GM18951 (cell line): ENCODE data around the gene MAGEF1.

ENCODE experiments used
- POLR2A ChIP-seq: IDR thresholded peaks from 4 replicates; pipeline ENCODE4 v1.6.1; 2011; ENCODE audit warnings: mild to moderate bottlenecking; ENCODE audit not compliant: insufficient read length, insufficient read depth; ENCODE audit errors: extremely low read depth
- in situ Hi-C: fragments of 300-500 bp; cut with MboI; formaldehyde crosslinking; loops from one replicate; pipeline ENCODE4 v1.12.0; 2022; ENCODE audit warnings: low sequenced_read_pairs, mixed read lengths, inconsistent platforms; ENCODE audit not compliant: unreplicated experiment

Gene MAGEF1

DNA sequence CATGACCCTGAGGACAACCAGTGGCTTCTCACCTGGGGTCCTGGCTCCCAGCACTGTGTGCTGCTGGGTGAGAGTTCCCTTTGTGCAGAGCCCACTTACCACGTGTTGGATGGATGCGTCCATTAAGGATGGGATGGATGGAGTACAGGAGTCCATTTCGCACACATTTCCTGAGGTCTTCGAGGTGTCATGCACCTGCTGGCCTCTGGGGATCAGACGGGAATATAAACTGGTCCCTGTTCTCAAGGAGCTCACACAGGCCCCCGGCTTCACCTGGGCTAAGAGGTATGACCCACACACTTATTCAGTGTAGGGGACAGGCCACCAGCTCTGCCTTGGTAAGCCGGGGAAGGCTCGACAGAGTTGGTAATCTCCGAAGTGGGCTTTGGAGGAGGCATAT lies 39.5 kb downstream of the MAGEF1 start:
- in situ Hi-C loops, result no loop called here
- TF ChIP-seq POLR2A, result no peak

- in situ Hi-C loops, result no loop called here
- no peak for TF ChIP-seq POLR2A
These were observed 41.7 kb downstream of the MAGEF1 start for GRCh38 chr3:184670091-184670602.

DNA sequence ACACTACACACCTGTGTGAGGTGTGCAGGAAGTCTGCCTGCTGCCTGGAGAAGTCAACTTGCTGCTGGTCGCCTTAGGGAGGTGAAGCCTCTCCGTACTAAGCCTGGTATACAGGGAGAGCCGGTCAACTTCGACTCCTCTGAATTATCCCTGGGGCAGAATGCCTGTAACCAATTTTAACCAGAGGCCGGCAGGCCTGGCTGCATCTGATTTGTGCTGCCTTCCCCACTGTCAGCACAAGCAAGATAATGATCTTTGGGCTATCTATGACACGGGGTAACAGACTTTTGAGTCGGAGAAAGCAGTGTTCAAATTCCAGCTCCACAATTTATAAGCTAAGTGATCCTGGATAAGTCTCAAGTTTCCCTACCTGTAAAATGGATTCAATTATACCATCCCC lies 42.3 kb downstream of the MAGEF1 start:
- in situ Hi-C loops, result no loop called here
- no peak for TF ChIP-seq POLR2A

DNA sequence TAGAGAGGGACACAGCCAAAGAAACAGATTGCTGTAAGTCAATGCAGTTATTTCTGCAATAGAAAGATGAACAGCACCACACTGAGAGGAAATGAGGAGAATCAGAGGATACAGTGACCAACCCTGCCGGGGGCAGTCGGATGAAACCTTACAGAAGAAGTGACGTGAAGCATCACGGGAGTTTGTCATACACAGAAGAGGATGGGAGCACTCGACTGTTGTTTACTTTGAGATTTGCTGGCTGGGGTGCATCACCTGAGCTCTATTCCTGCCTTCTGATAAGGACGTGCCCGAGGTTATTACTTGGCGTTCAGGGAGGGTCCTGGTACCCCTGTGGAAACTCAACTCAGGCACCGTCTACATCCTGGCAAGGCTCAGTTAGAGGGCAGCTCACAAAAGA lies 45.4 kb downstream of the MAGEF1 start:
- TF ChIP-seq POLR2A, result no peak
- in situ Hi-C loops, result no loop called here

DNA sequence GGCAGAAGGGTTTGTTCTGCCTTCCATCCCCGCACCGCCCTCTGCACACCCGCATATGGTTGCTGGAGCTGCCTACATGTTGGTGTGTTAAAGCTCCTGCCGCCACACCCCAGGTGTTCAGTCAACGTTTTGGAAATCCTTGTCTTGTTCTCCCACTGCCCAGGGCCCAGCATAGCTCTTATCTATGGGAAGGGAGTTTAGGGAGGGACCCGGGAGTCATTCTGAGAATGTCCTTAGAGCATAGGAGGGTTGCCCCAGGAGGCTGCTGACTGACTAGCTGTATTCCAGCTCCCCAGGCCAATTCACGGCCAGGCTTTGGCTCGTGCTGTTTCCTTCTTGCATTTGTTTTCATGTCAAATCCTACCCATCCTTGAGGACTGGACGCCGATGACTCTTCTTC lies 46.8 kb downstream of the MAGEF1 start:
- no peak for TF ChIP-seq POLR2A
- in situ Hi-C loops, result no loop called here

GRCh38 chr3:184663756-184664155 lies 48.1 kb downstream of the MAGEF1 start:
- in situ Hi-C loops, result no loop called here

DNA sequence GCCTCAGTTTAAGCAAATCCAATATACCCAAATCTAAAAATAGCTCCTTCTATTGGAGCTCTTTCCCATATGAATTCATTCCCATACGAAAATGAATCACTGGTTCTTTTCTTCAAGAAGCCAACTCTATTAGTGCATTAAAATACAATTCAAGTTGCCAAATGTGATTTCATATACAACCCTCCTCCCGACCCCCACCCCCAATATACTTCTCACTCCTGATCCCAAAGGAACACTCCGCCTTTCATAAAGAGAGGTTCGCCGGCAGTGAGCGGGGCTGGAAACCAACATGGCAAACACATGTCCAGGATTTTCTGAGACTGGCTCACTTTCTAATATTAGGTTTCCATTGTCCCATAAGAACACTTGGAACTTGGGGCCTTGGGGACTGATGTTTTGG lies 48.5 kb downstream of the MAGEF1 start:
- in situ Hi-C loops, result no loop called here
- no peak for TF ChIP-seq POLR2A

More at GRCh38 chr3:184663756-184664155, 48.1 kb downstream of the MAGEF1 start:
- TF ChIP-seq POLR2A, result no peak

DNA sequence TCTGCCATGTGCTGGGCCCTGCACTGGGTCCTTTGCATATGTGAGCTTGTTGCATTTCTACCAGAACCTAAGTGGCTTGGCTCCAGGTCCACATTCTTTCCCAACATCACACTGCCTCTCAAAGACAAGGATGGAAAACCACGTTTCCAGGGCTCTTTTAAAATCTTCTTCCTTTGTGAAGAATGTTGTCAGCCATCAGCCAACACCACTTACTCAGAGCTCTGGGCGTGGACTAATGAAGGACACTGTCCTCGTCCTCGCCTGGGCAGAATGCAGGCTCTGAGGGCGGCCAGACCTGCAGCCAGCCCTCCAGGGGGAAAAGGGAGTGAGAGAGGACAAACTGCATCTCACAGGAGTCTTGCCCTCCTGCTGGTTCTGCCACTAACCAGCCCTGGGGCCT lies 49.7 kb downstream of the MAGEF1 start:
- no peak for TF ChIP-seq POLR2A
- in situ Hi-C loops, result no loop called here

DNA sequence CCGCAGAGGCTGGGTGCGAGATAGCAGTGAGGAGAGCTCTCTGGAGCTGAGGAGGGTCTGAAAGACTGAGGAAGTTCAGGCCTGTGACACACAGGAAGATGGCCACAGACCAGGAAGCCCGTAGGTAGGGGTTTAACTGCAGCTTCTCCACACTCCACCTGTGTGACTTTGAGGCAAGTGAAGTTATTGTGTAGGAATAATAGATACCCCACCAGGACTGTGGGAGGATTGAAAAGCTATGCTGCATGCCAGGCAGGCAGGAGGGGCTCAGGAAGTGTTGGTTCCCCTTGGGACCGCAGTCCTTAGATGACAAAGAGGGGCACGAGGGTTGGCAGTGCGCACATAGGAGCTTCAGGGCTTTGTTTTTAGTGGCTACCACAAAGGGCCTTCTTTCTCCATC lies 50.9 kb downstream of the MAGEF1 start:
- TF ChIP-seq POLR2A, result no peak
- in situ Hi-C loops, result no loop called here
